Left colon (tissue), 2 donors: ENCODE measurements around the gene HECTD4. TPM values are rescaled to one million over a fixed set of nuclear protein-coding genes. Genes with fewer than 3 reads are reported as not detected.
A peak's percentile ranks its signal among the peaks of the same experiment; 100 is the strongest.
"Not testable (repeated sequence)": the region's sequence is repeated elsewhere in the genome, so short reads cannot be mapped to it uniquely, and the experiment has no call there.

Experiments used
- ATAC-seq: fragments of 200-7000 bp; cut with Tn5 transposase; one replicate; pipeline ENCODE4 v1.9.1; 2020; ENCODE audit warnings: mild to moderate bottlenecking, moderate library complexity
- DNase-seq, 2 donors: peaks; one replicate each; pipeline ENCODE4 v3.0.0-alpha.2; 2020
- intact Hi-C, 2 donors: fragments of 100-400 bp; cut with DNase I in 1 of 2; cut with micrococcal nuclease in 1 of 2; formaldehyde crosslinking; loops; one replicate each; pipeline versions ENCODE4 v1.11.2 to v1.14.0; 2022; cut with DNase I, micrococcal nuclease
- total RNA-seq, 2 donors: library from RNA; stranded (reverse); fragmentation: NEBNext Ultra II Directional; extraction: Animal tissue kit (Norgen Biotek cat#: 25700); gene quantifications; one replicate each; pipeline ENCODE4 v1.2.1, GENCODE V29; 2021
- donor health status: DM: no; HTN: no; CAD: no.
- donor health status: DM: yes; HTN: yes; CAD: no.

Gene HECTD4
- total RNA-seq, 2 donors from 2014 or later: 49.3 to 61.3 TPM

DNA sequence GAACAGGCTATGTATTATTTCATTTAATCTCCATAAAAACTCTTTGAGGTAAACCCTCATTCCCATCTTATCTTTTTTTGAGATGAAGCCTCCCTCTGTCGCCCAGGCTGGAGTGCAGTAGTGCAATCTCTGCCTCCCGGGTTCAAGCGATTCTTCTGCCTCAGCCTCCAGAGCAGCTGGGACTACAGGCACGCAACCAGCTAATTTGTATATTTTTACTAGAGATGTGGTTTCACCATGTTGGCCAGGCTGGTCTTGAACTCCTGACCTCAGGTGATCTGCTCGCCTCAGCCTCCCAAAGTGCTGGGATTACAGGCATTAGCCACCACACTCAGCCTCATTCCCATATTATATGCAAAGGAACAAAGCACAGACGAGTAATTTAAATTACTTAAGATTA, 25.5 kb upstream of the HECTD4 start:
- ATAC-seq, intact Hi-C loops, DNase-seq: not testable (repeated sequence)

DNA sequence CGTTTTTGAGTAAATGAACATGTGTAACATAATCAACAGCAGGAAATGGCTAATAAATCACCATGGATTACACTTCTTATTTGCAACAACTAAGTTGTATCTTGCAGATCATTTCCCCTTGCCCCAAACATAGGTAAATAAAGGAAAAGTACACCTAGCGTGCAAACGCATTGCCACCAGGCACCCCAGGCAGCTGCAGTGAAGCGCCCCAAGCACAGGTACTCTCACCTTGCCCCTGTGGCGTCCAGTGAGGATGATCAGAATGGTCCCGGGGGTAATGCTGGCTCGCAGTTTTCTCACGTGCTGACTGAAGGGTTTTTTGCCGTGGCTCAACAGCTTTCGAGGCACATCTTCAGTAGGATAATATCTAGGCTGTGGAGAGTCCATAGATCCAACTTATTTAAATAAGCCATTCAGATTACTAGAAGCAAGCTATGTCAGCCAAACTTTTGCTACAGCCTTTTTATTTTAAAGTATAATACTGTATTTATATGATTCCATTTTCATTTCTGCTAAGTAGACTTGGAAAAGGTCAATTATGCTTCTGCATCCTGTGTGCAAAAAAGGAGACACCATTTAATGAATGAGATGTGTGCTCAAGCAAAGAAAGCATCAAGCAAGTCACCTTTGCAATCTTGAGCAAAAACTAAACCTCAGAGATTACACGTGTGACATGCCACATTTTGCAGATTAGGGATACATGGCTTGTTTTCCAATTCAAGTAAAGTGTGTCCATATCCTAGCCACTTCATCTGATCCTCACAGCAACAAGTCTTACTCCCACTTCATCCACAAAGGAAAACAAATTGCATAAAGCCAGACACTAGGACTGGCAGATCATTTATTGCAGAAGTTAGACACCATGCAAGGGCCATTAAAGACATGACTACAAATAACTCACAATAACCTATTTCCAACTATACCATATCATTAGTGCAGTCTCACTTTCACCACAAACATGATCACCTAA, 24.6 kb upstream of the HECTD4 start:
- no peak for ATAC-seq
- intact Hi-C loops: no loop called here
- no peak for DNase-seq

DNA sequence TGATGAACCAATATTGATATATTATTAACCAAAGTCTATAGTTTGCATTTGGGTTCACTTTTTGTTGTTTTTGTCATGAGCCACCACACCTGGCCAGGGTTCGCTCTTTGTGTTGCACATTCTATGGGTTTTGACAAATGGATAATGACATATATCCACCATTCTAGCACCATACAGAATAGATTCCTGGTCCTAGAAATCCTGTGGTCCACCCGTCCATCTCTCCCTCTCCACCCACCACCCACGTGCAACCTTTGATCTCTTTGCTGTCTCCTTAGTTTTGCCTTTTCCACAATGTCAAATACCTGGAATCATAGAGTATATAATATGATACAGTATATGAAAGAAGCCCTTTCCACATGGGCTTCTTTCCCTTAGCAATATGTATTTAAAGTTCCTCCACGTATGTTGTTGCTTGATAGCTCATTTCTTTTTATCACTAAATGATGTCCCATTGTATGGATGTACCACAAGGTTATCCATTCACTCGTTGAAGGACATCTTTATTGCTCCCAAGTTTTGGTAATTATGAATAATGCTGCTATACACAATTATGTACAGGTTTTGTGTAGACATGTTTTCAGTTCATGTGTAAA, 19.8 kb upstream of the HECTD4 start:
- intact Hi-C loops: no loop called here
- ATAC-seq: no peak
- no peak for DNase-seq

DNA sequence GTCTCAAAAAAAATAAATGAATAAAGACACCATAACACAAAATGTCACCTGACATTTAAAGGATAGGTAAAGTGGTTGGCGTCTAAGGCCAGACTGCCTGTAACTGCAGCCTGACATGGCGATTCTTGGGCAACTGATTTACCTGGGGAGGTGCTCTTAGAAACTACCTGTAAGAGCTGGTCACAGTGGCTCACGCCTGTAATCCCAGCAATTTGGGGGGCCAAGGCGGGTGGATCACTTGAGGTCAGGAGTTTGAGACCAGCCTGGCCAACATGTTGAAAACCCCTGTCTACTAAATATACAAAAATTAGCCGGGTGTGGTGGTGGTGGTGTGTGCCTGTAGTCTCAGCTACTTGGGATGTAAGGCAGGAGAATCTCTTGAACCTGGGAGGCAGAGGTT, 18.8 kb upstream of the HECTD4 start:
- ATAC-seq (no peak), DNase-seq (no peak)
- intact Hi-C loops: no loop called here

DNA sequence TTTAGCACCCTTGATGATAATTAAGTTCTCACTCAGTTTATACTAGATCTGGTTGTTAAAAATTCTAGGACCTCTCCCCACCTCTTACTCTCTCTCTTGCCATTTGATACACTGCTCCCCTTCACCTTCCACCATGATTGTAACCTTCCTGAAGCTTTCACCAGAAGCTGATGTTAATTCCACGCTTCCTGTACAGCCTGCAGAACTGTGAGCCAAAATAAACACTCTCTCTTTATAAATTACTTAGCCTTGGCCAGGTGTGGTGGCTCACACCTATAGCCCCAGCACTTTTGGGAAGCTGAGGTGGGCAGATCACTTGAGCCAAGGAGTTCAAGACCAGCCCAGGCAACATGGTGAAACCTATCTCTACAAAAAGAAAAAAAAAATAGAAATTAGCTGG, 11.1 kb upstream of the HECTD4 start:
- intact Hi-C loops: no loop called here
- DNase-seq (no peak), ATAC-seq (peak; percentile 73)

DNA sequence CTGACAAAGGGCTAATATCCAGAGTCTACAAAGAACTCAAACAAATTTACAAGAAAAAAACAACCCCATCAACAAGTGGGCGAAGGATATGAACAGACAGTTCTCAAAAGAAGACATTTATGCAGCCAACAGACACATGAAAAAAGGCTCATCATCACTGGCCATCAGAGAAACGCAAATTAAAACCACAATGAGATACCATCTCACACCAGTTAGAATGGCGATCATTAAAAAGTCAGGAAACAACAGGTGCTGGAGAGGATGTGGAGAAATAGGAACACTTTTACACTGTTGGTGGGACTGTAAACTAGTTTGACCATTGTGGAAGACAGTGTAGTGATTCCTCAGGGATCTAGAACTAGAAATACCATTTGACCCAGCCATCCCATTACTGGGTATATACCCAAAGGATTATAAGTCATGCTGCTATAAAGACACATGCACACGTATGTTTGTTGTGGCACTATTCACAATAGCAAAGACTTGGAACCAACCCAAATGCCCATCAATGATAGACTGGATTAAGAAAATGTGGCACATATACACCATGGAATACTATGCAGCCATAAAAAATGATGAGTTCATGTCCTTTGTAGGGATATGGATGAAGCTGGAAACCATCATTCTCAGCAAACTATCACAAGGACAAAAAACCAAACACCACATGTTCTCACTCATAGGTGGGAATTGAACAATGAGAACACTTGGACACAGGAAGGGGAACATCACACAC, 7.9 kb upstream of the HECTD4 start:
- DNase-seq, intact Hi-C loops, ATAC-seq: not testable (repeated sequence)

DNA sequence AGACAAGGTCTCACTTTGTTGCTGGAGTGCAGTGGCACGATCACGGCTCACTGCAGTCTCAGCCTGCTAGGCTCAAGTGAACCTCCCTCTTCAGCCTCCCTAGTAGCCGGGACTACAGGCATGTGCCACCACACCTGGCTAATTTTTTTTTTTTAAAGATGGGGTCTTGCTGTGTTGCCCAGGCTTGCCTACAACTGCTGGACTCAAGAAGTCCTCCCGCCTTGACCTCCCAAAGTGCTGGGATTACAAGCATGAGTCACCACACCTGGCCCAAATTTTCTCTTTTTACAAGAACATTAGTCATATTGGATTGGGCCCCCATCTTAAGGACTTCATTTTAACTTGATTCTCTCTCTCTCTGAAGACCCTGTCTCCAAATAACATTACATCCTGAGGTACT, 7.0 kb upstream of the HECTD4 start:
- intact Hi-C loops: no loop called here
- ATAC-seq (no peak), DNase-seq (no peak)

DNA sequence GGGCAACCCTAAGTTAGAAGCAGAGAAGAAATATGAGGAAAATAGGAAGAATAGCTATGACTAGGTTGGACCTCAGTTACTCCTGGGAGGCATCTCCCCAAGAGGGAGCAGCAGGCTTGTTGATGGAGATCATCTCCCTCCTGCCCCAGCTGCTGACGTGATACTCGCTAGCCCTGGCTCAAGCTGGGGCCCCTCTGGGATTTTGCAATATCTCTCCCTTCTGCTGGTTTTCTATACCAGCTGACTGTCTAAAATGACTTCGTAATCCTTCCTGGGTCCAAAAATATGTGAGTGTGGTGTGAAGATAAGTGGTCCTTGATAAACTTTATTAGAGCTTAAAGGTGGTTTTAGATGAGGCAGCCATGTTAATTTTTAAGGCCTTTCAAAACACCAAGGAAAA, 4.5 kb upstream of the HECTD4 start:
- DNase-seq: no peak
- intact Hi-C loops: no loop called here
- no peak for ATAC-seq

DNA sequence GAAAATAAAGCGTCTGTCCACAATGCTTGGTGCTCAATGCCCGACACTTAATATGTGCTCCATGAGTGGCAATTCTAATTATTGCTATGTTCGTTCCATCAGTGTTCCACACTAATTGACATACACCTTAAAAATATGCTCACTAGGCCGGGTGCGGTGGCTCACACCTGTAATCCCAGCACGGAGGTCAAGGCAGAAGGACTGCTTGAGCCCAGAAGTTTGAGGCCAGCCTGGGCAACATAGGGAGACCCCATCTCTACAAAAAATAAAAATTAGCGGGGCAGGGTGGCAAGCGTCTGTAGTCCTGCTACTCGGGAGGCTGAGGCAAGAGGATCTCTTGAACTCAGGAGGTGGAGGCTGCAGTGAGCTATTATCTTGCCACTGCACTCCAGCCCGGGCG, 635 bp upstream of the HECTD4 start:
- no peak for DNase-seq
- no peak for ATAC-seq
- intact Hi-C loops: no loop called here

DNA sequence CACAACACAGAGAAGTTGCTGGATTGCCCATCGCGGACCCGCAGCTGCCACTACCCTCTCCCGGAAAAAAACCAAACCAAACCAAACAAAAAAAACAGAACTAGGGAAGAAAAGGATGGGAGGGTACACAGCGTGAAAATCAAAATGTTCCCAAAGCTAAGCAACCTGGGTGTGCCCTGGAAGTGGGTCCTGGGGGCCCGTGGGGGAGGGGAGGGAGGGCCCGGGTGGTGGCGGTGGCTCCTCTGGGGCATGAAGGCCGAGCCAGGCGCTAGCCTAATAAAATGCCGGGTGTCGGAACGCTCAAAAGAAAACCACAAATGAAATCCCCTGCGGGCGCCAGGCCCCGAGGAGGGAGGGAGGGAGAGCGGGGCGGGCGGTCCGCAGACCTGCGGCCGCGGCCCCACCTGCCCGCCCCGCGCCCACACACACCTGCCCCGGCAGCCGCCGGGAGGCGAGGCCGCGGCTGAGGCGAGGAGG, 787 bp downstream of the HECTD4 start:
- intact Hi-C loops: no loop called here
- DNase-seq (peak; percentile 35 to 52), ATAC-seq (peak; percentile 53)

DNA sequence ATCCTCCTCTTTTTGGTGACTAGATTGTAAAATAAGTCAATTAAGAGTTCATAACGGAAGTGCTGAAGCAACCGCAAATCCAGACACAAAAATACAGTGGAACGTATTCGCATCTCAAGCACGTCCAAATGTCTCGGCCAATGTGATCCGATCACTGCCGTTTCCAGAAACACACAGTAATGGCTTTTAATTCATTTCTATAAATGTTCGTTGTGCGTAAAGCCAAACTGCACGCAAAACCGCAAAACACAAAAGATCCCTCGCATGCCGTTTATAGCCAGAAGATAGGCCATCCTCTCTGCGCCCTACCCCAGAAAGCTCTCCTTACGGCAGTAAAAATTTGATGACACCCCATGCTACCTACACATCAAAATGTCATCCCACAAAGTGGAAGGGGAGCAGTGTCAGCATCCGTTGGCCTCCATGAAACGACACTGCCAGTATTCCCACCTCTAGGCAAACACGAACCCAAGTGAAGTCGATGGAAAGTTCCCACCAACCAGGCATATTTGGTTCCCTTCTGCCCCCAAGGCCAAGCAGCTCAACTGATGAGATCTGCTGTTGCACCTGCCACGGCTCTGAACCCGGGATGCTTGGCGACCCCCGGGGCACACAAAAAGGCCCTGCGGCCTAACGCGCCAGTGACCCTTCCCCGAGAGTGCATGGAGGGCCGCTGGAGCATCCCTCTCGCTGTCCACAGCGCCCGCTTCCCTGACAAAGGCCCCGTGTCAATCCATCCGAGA, 1.4 kb downstream of the HECTD4 start:
- intact Hi-C loops: no loop called here
- peak in 1 of 2 donors; percentile 20 for DNase-seq

DNA sequence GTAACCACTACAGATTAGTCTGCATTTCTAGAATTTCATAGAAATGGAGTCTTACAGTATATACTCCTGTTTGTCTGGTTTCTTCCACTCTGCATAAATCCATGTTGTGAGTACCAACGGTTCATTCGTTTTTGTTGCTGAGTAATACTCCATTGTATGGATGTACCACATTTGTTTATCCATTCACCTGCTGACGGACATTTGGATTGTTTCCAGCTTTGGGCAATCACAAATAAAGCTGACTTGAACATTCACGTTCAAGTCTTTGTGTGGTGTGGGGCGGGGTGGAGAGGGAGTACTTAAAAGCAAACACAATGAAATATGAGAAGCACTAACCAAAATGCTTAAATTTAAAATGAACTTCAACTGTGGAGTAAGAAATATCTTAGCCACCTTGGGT, 7.1 kb downstream of the HECTD4 start:
- DNase-seq: no peak
- intact Hi-C loops: no loop called here
- no peak for ATAC-seq

More for the DNA sequence above, 1.4 kb downstream of the HECTD4 start:
- ATAC-seq: peak; percentile 8

DNA sequence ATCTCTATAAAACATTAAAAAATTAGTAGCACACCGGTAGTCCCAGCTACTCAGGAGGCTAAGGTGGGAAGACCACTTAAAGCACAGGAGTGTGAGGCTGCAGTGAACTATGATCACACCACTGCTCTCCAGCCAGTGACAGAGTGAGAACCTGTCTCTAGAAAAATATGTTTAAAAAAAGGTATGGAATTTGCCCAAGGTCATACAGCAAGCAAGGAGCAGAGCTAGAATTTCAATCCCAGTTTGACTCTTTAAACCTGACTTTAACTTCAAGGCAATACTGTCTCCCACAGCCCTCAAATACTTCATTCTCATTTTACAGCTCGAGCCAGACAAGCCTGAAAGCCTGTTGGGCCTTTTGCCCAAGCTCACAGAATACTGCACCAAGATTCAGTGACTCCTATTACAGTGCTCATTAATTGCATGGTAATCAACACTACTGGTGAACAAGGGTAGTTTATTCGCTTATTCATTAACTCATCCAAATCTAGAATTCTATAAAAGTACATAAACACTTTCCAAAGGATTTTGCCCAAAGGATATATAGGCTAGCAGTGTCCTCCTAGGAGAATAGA, 8.0 kb downstream of the HECTD4 start:
- DNase-seq (no peak), ATAC-seq (no peak)
- intact Hi-C loops: no loop called here

DNA sequence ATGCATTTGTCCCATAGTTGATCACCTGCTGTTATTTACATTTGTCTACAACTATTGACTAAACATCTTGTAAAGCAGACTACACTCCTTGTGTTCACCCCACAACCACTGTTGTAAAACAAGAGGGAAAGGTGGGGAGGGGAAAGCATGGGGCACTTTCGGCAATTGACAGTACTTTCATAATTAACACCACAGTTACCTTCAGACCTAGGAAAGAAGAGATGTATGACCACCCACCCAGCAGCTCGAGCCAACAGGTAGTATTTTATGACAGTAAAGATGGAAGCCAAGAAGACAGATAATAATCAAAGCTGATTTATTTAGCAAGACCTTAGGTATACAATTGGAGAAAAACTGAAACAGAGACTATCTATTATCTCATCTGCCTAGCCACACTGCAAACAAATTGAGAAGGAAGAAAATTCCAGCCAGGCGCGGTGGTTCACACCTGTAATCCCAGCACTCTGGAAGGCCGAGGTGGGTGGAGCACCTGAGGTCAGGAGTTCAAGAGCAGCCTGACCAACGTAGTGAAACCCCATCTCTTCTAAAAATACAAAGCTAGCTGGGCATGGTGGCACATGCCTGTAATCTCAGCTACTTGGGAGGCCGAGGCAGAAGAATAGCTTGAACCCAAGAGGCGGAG, 11.2 kb downstream of the HECTD4 start:
- intact Hi-C loops: no loop called here
- ATAC-seq: peak; percentile 35
- no peak for DNase-seq

DNA sequence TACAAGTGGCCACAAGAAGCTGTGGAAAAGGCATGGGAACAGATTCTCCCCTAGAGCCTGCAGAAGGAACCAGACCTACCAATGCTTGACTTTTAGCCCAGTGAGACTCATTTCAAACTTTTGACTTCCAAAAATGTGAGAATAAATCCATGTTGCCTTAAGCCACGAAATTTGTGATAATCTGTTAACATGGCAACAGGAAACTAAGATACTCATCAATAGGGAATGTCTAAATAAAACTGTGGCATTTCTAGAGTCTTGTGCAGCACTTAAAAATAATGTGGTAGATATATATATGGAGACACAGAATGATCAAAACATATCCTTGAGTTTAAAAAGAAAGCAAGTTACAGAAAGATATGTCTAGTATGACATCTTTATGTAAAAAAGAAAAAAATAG, 12.0 kb downstream of the HECTD4 start:
- ATAC-seq: no peak
- intact Hi-C loops: no loop called here
- DNase-seq: no peak

DNA sequence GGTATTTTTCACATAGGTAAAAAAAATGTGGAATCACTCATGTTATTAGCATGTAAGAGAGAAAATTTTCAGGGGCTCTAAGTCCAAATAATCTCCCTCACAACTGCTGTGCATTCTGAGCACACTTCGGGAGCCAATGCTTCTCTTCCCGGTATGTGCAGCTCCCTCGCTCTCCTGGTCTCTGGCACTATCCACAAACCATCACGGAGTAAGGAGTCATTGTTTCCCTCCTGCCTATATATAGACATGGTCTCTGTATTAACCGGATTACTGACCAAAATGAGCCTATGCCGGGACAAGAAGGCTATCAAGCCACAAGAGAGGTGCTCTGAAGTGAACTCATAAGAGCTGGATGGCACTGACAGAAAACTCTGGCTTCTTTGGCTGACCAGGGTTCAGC, 13.4 kb downstream of the HECTD4 start:
- no peak for DNase-seq
- no peak for ATAC-seq
- intact Hi-C loops: no loop called here

DNA sequence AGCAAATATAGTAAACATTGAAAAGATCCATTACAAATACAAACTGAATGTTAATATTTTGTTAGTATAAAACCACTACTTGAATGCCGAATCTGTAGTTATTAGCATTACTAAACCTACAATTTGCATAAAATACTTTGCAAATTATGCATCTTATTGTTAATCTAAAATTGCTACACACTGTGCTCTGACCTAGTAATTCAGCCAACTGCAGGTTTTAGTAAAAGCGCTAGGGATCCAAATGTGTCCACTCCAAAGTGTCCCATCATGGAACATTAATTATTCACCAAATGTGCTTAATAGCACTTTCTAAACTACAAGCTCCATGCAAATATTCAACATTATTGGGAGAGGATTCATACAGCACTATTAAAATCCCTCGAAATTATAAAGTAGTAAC, 14.3 kb downstream of the HECTD4 start:
- intact Hi-C loops: no loop called here
- no peak for ATAC-seq
- no peak for DNase-seq

DNA sequence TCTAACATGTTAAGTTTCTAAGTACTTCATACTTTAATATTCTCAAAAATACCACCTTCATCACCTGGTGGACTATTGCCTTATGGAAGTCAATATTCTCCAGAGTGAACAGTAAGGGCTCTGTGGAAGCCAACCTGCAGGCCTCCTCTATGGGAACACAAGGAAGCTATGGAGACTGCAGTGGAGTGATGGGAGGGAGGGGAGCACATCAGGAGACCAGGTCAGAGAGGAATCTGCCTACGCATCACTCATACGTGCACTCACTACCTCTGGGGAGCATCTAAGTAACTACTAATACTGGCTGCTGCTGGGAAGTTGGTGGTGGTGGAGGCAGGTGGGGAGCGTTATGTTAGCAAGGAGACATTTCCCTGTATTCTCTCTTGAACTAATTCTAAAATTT, 19.9 kb downstream of the HECTD4 start:
- DNase-seq: no peak
- no peak for ATAC-seq
- intact Hi-C loops: no loop called here
